ENCODE results near the gene CRY1. TPM values are rescaled to one million over a fixed set of nuclear protein-coding genes. Genes with fewer than 3 reads are reported as not detected.

Gene CRY1
- total and polyA plus RNA-seq, 9 of the 15 experiments (the other 6 are each of a cell fraction or from before 2014, with no cell fraction given): 8.7 to 33.3 (median 25.2) TPM

GRCh38 chr12:106975993-106976658 is 117.2 kb downstream of the CRY1 start (continued):
- TF ChIP-seq E2F5 (CRISPR knock-in tag; IDR thresholded peaks at IDR 0.05) (no peak), HLTF (IDR thresholded peaks at IDR 0.05) (no peak), ZNF347 (CRISPR knock-in tag; IDR thresholded peaks at IDR 0.05; ENCODE audit: low read depth) (no peak), NR0B1 (IDR thresholded peaks at IDR 0.05; ENCODE audit: partially characterized antibody) (no peak), FOXK2 (conservative IDR thresholded peaks at IDR 0.05 in 1 of 2, IDR thresholded peaks at IDR 0.05 in 1 of 2; ENCODE audit: low read depth in 2 of 2) (0 out of 4 replicates have a peak, but pooled peaks of 1 of the 2 experiments have one; percentile 25), BRCA1 (IDR thresholded peaks at IDR 0.05) (no peak), BRCA1 (CRISPR knock-in tag; IDR thresholded peaks at IDR 0.05) (no peak), GABPB2 (CRISPR knock-in tag; conservative IDR thresholded peaks at IDR 0.05) (no peak), FOXJ3 (CRISPR knock-in tag; IDR thresholded peaks at IDR 0.05) (no peak), STAT6 (CRISPR knock-in tag; IDR thresholded peaks at IDR 0.05) (no peak), MIER1 (IDR thresholded peaks at IDR 0.05; ENCODE audit: low read depth) (no peak), SRF (CRISPR knock-in tag; IDR thresholded peaks at IDR 0.05) (no peak), SP2 (IDR thresholded peaks at IDR 0.05; ENCODE audit: extremely low read depth, low read depth, low read length, poor library complexity, severe bottlenecking) (no peak), SIN3A (IDR thresholded peaks at IDR 0.05; ENCODE audit: borderline replicate concordance in 2 of 2, control insufficient read depth in 1 of 2, low read depth in 2 of 2, low read length in 2 of 2) (no peak), ZNF212 (CRISPR knock-in tag; IDR thresholded peaks at IDR 0.05) (no peak), HINFP (tag; conservative IDR thresholded peaks at IDR 0.05; ENCODE audit: low read depth) (no peak)

Measured in K562 (cell line).